Gastrocnemius medialis (tissue), 4 donors: ENCODE data around the gene TNNT3. TPM values are rescaled to one million over a fixed set of nuclear protein-coding genes. Genes with fewer than 3 reads are reported as not detected.
A peak's percentile ranks its signal among the peaks of the same experiment; 100 is the strongest.
"Not testable (repeated sequence)": the region's sequence is repeated elsewhere in the genome, so short reads cannot be mapped to it uniquely, and the experiment has no call there.

Source experiments
- ATAC-seq, 2 donors: fragments of 150-250 bp; one replicate each; pipeline ENCODE4 v1.9.1; 2016
- DNase-seq, 2 donors: peaks; one replicate each; pipeline ENCODE4 v3.0.0-alpha.2; 2019
- H3K27ac ChIP-seq, 4 donors: fragments of 200-600 bp; sonication (generic); 1 replicate in 1 of 4; 2 replicates in 3 of 4; pipeline ENCODE4 v1.5.1; 2016 to 2018; ENCODE audit warnings: mild to moderate bottlenecking in 2 of 4, moderate library complexity in 1 of 4
- H3K27me3 ChIP-seq, 3 donors: fragments of 200-600 bp; sonication (generic) in 2 of 3; 1 replicate in 1 of 3; 2 replicates in 2 of 3; pipeline versions ENCODE4 v1.5.1 to v1.6.0; 2016 to 2019; ENCODE audit warnings: mild to moderate bottlenecking in 1 of 3, moderate library complexity in 1 of 3
- H3K36me3 ChIP-seq, 2 donors: fragments of 200-600 bp; sonication (generic) in 1 of 2; one replicate each; pipeline ENCODE4 v1.5.1; 2017 to 2018
- H3K4me1 ChIP-seq, 2 donors: fragments of 200-600 bp; sonication (generic) in 1 of 2; one replicate each; pipeline ENCODE4 v1.5.1; 2016 to 2017; ENCODE audit warnings: mild to moderate bottlenecking in 2 of 2
- H3K4me3 ChIP-seq, 4 donors: fragments of 200-600 bp; sonication (generic) in 3 of 4; 1 replicate in 1 of 4; 2 replicates in 3 of 4; pipeline ENCODE4 v1.5.1; 2016 to 2019; ENCODE audit warnings: mild to moderate bottlenecking in 2 of 4
- H3K9me3 ChIP-seq, 3 donors: fragments of 200-600 bp; sonication (generic) in 2 of 3; 1 replicate in 1 of 3; 2 replicates in 2 of 3; pipeline ENCODE4 v1.5.1; 2016 to 2019
- CTCF ChIP-seq, 5 experiments: fragments of 450-650 bp in 3 of 5; fragments of 200-600 bp in 2 of 5; sonication (generic) in 2 of 5; IDR thresholded peaks in 4 of 5; conservative IDR thresholded peaks in 1 of 5; 1 replicate in 4 of 5; 2 replicates in 1 of 5; pipeline ENCODE4 v1.5.1; 2016 to 2019; ENCODE audit warnings: antibody characterized with exemption in 5 of 5, mild to moderate bottlenecking in 3 of 5, moderate library complexity in 3 of 5
- POLR2A ChIP-seq, 2 donors: fragments of 450-650 bp; IDR thresholded peaks; one replicate each; pipeline ENCODE4 v1.6.1; 2017; ENCODE audit warnings: antibody characterized with exemption in 2 of 2, mild to moderate bottlenecking in 2 of 2, moderate library complexity in 2 of 2
- in situ Hi-C, 4 donors: fragments of 200-750 bp; cut with MboI; loops; one replicate each; pipeline versions ENCODE4 v1.15.0 to v1.8.0; 2017; ENCODE audit warnings: low sequenced_read_pairs in 4 of 4
- intact Hi-C: fragments of 100-400 bp; cut with DNase I; formaldehyde crosslinking; loops from one replicate; pipeline ENCODE4 v1.15.1; 2023; ENCODE audit warnings: low total_unique reads
- total RNA-seq, 4 donors: library from RNA; depleted of rRNA; stranded (reverse); fragments of >200 nt; gene quantifications; one replicate each; pipeline versions ENCODE4 v1.1.0 to v1.2.3, GENCODE V29; 2016

Gene TNNT3
- total RNA-seq, 4 donors from 2014 or later = 1,260 to 3,441 (median 1,835) TPM

DNA sequence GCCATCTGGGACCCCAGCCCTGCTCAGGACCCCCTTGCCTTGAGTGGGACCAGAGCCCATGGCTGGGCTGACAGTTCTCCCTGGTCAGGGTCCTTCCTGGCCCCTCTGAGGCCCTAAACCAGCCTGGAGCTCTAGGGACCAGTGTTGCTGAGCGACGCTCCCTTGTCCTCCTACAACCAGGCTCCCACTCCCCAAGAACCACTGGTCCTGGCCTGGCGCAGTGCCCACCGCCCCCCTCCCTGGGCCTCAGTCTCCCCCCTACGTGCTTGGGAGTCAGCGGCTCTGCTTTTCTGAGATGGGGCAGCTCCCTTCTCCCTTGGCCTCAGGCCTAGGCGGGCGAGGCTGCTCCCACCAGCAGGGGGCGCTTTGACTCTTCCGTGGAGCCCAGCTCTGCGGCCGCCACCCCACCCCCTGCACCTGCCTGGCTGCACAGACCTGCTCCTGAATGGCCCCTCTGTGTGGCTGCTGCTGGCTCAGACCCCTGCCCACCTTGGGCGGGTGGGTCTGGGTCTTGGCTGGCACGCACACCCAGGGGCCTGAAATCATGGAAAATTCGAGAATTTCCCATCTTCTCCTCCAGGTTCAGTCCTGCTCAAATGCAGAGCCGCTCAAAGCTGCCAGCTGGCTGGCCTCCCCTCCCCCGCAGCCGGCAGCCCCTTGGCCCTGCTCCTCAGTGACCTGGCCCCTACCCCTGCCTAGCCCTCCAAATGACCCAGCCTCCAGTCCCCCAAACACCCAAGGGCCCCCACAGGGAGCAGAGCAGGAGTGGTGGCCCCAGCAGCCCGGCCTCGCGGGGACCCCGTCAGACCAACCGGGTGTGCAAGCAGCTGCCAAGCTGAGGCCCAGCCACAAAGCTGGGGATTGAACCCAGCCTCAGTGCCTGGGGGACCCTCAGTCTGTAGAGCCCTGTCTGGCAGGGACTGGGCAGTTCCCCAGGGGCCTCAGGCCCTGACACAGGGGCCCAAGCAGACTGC is 37.0 kb upstream of the TNNT3 start:
- no peaks in the 10 kb centered on the region for H3K36me3 ChIP-seq
- ATAC-seq = peak; percentile 85 to 91
- intact Hi-C loops (loop anchor here (1.0 to 5.0 kb wide), 3 partner anchors 34 to 270 kb away; partner anchors contain the start of gene TNNI2), in situ Hi-C loops (loop anchor here in 1 of 4 donors (25.0 kb wide), 1 partner anchor 280 kb away; the partner anchor contains the start of genes INS and TH)
- H3K27me3 ChIP-seq = no peaks in the 10 kb centered on the region
- no peaks in the 10 kb centered on the region for H3K9me3 ChIP-seq
- peaks cover 31% of the 10 kb centered on the region in 2 donors for H3K4me1 ChIP-seq
- H3K27ac ChIP-seq = peak overlapping the region; percentile 84 to 89 (median 88)
- H3K4me3 ChIP-seq = no peak overlapping the region
- TF ChIP-seq CTCF (IDR thresholded peaks at IDR 0.05 in 4 of 5, conservative IDR thresholded peaks at IDR 0.05 in 1 of 5) = peak; percentile 86 to 98 (median 97)
- TF ChIP-seq POLR2A (IDR thresholded peaks at IDR 0.05) = no peak
- DNase-seq = peak; percentile 59 to 81

GRCh38 chr11:1883346-1884302 is 35.9 kb upstream of the TNNT3 start:
- no peaks in the 10 kb centered on the region for H3K27me3 ChIP-seq
- in situ Hi-C loops (loop anchor here in 1 of 4 donors (25.0 kb wide), 1 partner anchor 279 kb away; the partner anchor contains the start of genes INS and TH), intact Hi-C loops (loop anchor here (2.0 to 5.0 kb wide), 2 partner anchors 33 to 46 kb away; partner anchors contain the start of gene TNNI2)
- H3K4me1 ChIP-seq = peaks cover 31 to 37% of the 10 kb centered on the region in 2 donors
- ATAC-seq = no peak
- DNase-seq = no peak
- no peaks in the 10 kb centered on the region for H3K9me3 ChIP-seq
- TF ChIP-seq POLR2A (IDR thresholded peaks at IDR 0.05) (no peak), CTCF (IDR thresholded peaks at IDR 0.05 in 4 of 5, conservative IDR thresholded peaks at IDR 0.05 in 1 of 5) (no peak)
- no peak overlapping the region for H3K4me3 ChIP-seq
- peak overlapping the region in 3 of 4 donors; percentile 87 to 89 (median 88) for H3K27ac ChIP-seq
- H3K36me3 ChIP-seq = no peaks in the 10 kb centered on the region

DNA sequence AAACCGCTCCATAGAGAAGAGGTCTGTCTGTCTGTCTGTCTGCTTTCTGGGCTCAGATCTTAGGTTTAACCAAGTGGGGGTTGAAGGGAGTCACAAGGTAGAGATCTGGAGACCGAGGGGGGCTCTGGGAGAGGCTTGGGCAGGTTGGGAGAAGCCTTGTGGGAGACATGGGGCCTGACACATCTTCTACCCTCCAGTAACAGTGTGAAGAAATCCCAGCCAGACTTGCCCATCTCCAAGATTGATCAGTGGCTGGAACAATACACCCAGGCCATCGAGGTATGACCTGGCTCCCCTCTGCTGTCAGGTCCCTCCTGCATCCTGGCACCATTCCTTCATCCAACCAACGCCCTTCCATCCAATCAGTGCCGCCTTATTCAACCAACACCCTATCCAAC is 35.2 kb upstream of the TNNT3 start:
- Histone ChIP-seq H3K4me3 (no peak overlapping the region), H3K36me3 (no peaks in the 10 kb centered on the region), H3K9me3 (no peaks in the 10 kb centered on the region), H3K27me3 (no peaks in the 10 kb centered on the region), H3K4me1 (peaks cover 34 to 42% of the 10 kb centered on the region in 2 donors), H3K27ac (peak overlapping the region in 2 of 4 donors; percentile 88 to 89)
- ATAC-seq (no peak), DNase-seq (no peak)
- in situ Hi-C loops = loop anchor here in 1 of 4 donors (25.0 kb wide), 1 partner anchor 278 kb away; the partner anchor contains the start of genes INS and TH
- TF ChIP-seq POLR2A (IDR thresholded peaks at IDR 0.05) (no peak), CTCF (IDR thresholded peaks at IDR 0.05 in 4 of 5, conservative IDR thresholded peaks at IDR 0.05 in 1 of 5) (no peak)
- intact Hi-C loops = loop anchor here (5.0 kb wide), 1 partner anchor 47 kb away; the partner anchor contains the start of gene TNNI2

DNA sequence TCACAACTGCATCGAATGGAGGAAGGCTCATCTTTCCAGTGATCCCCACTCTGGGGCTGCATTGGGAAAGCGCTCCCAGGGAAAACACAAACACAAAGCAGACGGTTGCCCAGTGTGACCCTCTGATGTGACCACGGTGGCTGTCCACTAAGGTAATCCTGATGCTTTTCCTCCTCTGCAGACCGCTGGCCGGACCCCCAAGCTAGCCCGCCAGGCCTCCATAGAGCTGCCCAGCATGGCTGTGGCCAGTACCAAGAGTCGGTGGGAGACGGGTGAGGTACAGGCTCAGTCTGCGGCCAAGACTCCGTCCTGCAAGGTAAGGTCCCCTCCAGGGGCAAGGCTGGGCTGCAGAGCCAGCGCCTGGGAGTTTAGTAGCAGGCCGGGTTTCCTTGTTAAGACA is 33.0 kb upstream of the TNNT3 start:
- H3K36me3 ChIP-seq, H3K27me3 ChIP-seq, H3K9me3 ChIP-seq, ATAC-seq, DNase-seq, H3K4me3 ChIP-seq, intact Hi-C loops: not testable (repeated sequence)
- peaks cover 22 to 46% of the 10 kb centered on the region in 2 donors for H3K4me1 ChIP-seq
- in situ Hi-C loops = loop anchor here in 1 of 4 donors (25.0 kb wide), 1 partner anchor 276 kb away; the partner anchor contains the start of genes INS and TH
- H3K27ac ChIP-seq = peak overlapping the region in 1 of 4 donors; percentile 14
